HCT116 (cell line): ENCODE measurements around the gene UGT2B17. TPM values are rescaled to one million over a fixed set of nuclear protein-coding genes. Genes with fewer than 3 reads are reported as not detected.
"Not testable (repeated sequence)": the region's sequence is repeated elsewhere in the genome, so short reads cannot be mapped to it uniquely, and the experiment has no call there.

ENCODE experiments used
- ATAC-seq: fragments of 200-7000 bp; cut with Tn5 transposase; 2 replicates; pipeline ENCODE4 v1.9.1; 2020; ENCODE audit warnings: mild to moderate bottlenecking, moderate library complexity
- BruUV-seq: library from RNA; stranded (reverse); fragments of 400-500 nt; replicated peaks from 2 replicates; lab custom pipeline; 2021; lab: Mats Ljungman, UMichigan
- CTCF ChIA-PET: fragments of 300-600 bp; sonication (Branson Sonifier 250); formaldehyde crosslinking; loops from one replicate; lab custom pipeline; 2021; ENCODE audit warnings: antibody characterized with exemption; lab: Charles Lee
- POLR2A ChIA-PET: fragments of 300-600, 350-600 bp; sonication (Branson Sonifier 250); formaldehyde crosslinking; loops from one replicate; lab custom pipeline; 2021; ENCODE audit warnings: antibody characterized with exemption; lab: Charles Lee
- RAD21 ChIA-PET, 2 experiments: fragments of 300-600 bp; sonication (Branson Sonifier 250); formaldehyde crosslinking; loops; one replicate each; lab custom pipeline; 2023; ENCODE audit warnings: low total read pairs in 2 of 2; ENCODE audit not compliant: uncharacterized antibody in 2 of 2, unreplicated experiment in 2 of 2, low non-redundant PET in 1 of 2; lab: Charles Lee
- DNase-seq: peaks from one replicate; pipeline ENCODE4 v3.0.0-alpha.2; 2010; ENCODE audit warnings: low read depth, low spot score
- H2AFZ ChIP-seq: fragments of 200-600 bp; shearing (Covaris generic), sonication (generic); 2 replicates; pipeline ENCODE4 v1.6.1; 2017; ENCODE audit warnings: low read depth, mixed run types, mixed read lengths, antibody characterized with exemption, low read length; ENCODE audit not compliant: poor library complexity, severe bottlenecking
- H3K27ac ChIP-seq: 2 replicates; pipeline ENCODE4 v1.5.1; 2012; ENCODE audit warnings: low read depth, low read length
- H3K27me3 ChIP-seq: fragments of 200-600 bp; sonication (generic); 2 replicates; pipeline ENCODE4 v1.6.1; 2016; ENCODE audit warnings: mixed run types, low read length, mixed read lengths; ENCODE audit not compliant: insufficient read depth
- H3K36me3 ChIP-seq, 2 experiments: fragments of 200-500 bp in 1 of 2; fragments of 200-600 bp in 1 of 2; sonication (Bioruptor generic) in 1 of 2; sonication (generic) in 1 of 2; 2 replicates each; pipeline versions ENCODE4 v1.5.1 to v1.6.1; 2014 to 2016; ENCODE audit warnings: low read length in 2 of 2, inconsistent platforms in 1 of 2, mixed read lengths in 1 of 2, mixed run types in 1 of 2; ENCODE audit not compliant: insufficient read depth in 2 of 2, control insufficient read depth in 1 of 2
- H3K4me1 ChIP-seq, 2 experiments: fragments of 200-600 bp in 1 of 2; sonication (generic) in 1 of 2; 2 replicates each; pipeline versions ENCODE4 v1.5.1 to v1.6.1; 2012 to 2017; ENCODE audit warnings: low read length in 2 of 2, inconsistent platforms in 1 of 2, mild to moderate bottlenecking in 1 of 2, mixed read lengths in 1 of 2, mixed run types in 1 of 2, moderate library complexity in 1 of 2; ENCODE audit not compliant: insufficient read depth in 2 of 2, control insufficient read depth in 1 of 2
- H3K4me2 ChIP-seq: fragments of 200-600 bp; sonication (generic); 2 replicates; pipeline ENCODE4 v1.6.1; 2017; ENCODE audit warnings: mixed run types, low read length, mixed read lengths
- H3K4me3 ChIP-seq, 2 experiments: fragments of 200-600 bp in 1 of 2; sonication (generic) in 1 of 2; replicated peaks in 1 of 2; 2 replicates each; pipeline ENCODE4 v1.5.1; 2011 to 2016; ENCODE audit warnings: low read length in 2 of 2, control low read depth in 1 of 2, low read depth in 1 of 2, mild to moderate bottlenecking in 1 of 2, mixed read lengths in 1 of 2, mixed run types in 1 of 2
- H3K79me2 ChIP-seq: fragments of 200-600 bp; sonication (generic); 2 replicates; pipeline ENCODE4 v1.6.1; 2017; ENCODE audit warnings: mild to moderate bottlenecking, mixed run types, low read length, moderate library complexity, mixed read lengths; ENCODE audit not compliant: insufficient read depth
- H3K9ac ChIP-seq: fragments of 200-600 bp; sonication (generic); 2 replicates; pipeline ENCODE4 v1.6.1; 2016; ENCODE audit warnings: low read length, mixed read lengths
- H3K9me2 ChIP-seq: fragments of 200-600 bp; sonication (generic), shearing (Covaris generic); 2 replicates; pipeline ENCODE4 v1.6.1; 2017; ENCODE audit warnings: mixed run types, mild to moderate bottlenecking, moderate library complexity; ENCODE audit not compliant: insufficient read depth
- H3K9me3 ChIP-seq, 2 experiments: fragments of 200-500 bp in 1 of 2; fragments of 200-600 bp in 1 of 2; sonication (Bioruptor generic) in 1 of 2; sonication (generic) in 1 of 2; 2 replicates each; pipeline ENCODE4 v1.6.1; 2014 to 2017; ENCODE audit warnings: low read length in 2 of 2, mixed read lengths in 2 of 2, inconsistent platforms in 1 of 2, low read depth in 1 of 2, mild to moderate bottlenecking in 1 of 2, mixed run types in 1 of 2, moderate library complexity in 1 of 2; ENCODE audit not compliant: control insufficient read depth in 1 of 2, insufficient read depth in 1 of 2
- H4K20me1 ChIP-seq: fragments of 200-600 bp; sonication (generic), shearing (Covaris generic); 2 replicates; pipeline ENCODE4 v1.6.1; 2017; ENCODE audit warnings: mixed run types, mild to moderate bottlenecking, moderate library complexity; ENCODE audit not compliant: insufficient read depth
- CEBPB ChIP-seq: IDR thresholded peaks from 2 replicates; pipeline ENCODE4 v1.6.1; 2012; ENCODE audit warnings: low read depth
- ELF1 ChIP-seq: IDR thresholded peaks from 2 replicates; pipeline ENCODE4 v1.6.1; 2012; ENCODE audit warnings: low read depth, borderline replicate concordance
- EZH2 ChIP-seq: fragments of 200-600 bp; sonication (generic); IDR thresholded peaks from 2 replicates; pipeline ENCODE4 v1.6.1; 2017; ENCODE audit warnings: antibody characterized with exemption, mixed run types
- MAX ChIP-seq: IDR thresholded peaks from 2 replicates; pipeline ENCODE4 v1.6.1; 2012
- RAD21 ChIP-seq: IDR thresholded peaks from 2 replicates; pipeline ENCODE4 v1.6.1; 2012; ENCODE audit warnings: low read depth, mild to moderate bottlenecking
- ZFX ChIP-seq: fragments of 450-650 bp; IDR thresholded peaks from 2 replicates; pipeline ENCODE4 v1.6.1; 2017
- ZNF274 ChIP-seq: fragments of 200-500 bp; sonication (Bioruptor generic); IDR thresholded peaks from 2 replicates; pipeline ENCODE4 v1.6.1; 2014; ENCODE audit warnings: mild to moderate bottlenecking, low read depth, low read length, inconsistent platforms
- intact Hi-C: fragments of 100-400 bp; cut with micrococcal nuclease; formaldehyde crosslinking; loops from 2 replicates; pipeline ENCODE4 v1.10.0; 2022
- total RNA-seq: library from RNA; stranded (reverse); gene quantifications from one replicate; pipeline ENCODE4 v1.2.1, GENCODE V29; 2021; ENCODE audit not compliant: unreplicated experiment

Gene UGT2B17
- total RNA-seq, 1 experiment from 2014 or later, result not detected

GRCh38 chr4:68542742-68543141 is 33.4 kb downstream of the UGT2B17 start:
- H2AFZ ChIP-seq, H3K9ac ChIP-seq, CTCF ChIA-PET, H3K4me2 ChIP-seq, DNase-seq, H3K79me2 ChIP-seq, intact Hi-C loops, RAD21 ChIA-PET, H3K9me2 ChIP-seq, ATAC-seq, H3K27ac ChIP-seq, H3K27me3 ChIP-seq, H4K20me1 ChIP-seq, H3K4me1 ChIP-seq, POLR2A ChIA-PET, H3K9me3 ChIP-seq, H3K36me3 ChIP-seq, BruUV-seq, H3K4me3 ChIP-seq: not testable (repeated sequence)

- H3K79me2 ChIP-seq, result no peaks in the 10 kb centered on the region
- CTCF ChIA-PET, result no interaction called here
- BruUV-seq, result no TSS peak
- POLR2A ChIA-PET, result no interaction called here
- no peak for ATAC-seq
- H3K9me2 ChIP-seq, result no peaks in the 10 kb centered on the region
- H3K9me3 ChIP-seq, result no peaks in the 10 kb centered on the region
- intact Hi-C loops, result no loop called here
- TF ChIP-seq CEBPB (no peak), ZFX (no peak), ZNF274 (no peak), RAD21 (no peak), ELF1 (no peak), EZH2 (no peak), MAX (no peak)
- H3K4me2 ChIP-seq, result no peak overlapping the region
- H3K36me3 ChIP-seq, result no peaks in the 10 kb centered on the region
- no peak overlapping the region for H3K4me3 ChIP-seq
- DNase-seq, result no peak
- H3K27ac ChIP-seq, result no peak overlapping the region
- H2AFZ ChIP-seq, result no peak overlapping the region
- no peaks in the 10 kb centered on the region for H4K20me1 ChIP-seq
- H3K4me1 ChIP-seq, result no peaks in the 10 kb centered on the region
- H3K27me3 ChIP-seq, result no peaks in the 10 kb centered on the region
- RAD21 ChIA-PET, result no interaction called here
- no peak overlapping the region for H3K9ac ChIP-seq
Observed at GRCh38 chr4:68536375-68536774, 39.7 kb downstream of the UGT2B17 start.
